Trophoblast cell (in vitro differentiated cells and primary cell): ENCODE data around the gene COG8.
A peak's percentile ranks its signal among the peaks of the same experiment; 100 is the strongest.

Source experiments
- DNase-seq, 2 donors: peaks; one replicate each; pipeline ENCODE4 v3.0.0-alpha.2; 2016
- H2AFZ ChIP-seq: 2 replicates; pipeline ENCODE4 v1.6.1; 2013; ENCODE audit warnings: low read length, moderate library complexity, mild to moderate bottlenecking; ENCODE audit not compliant: insufficient read depth, poor library complexity
- H2AK5ac ChIP-seq: 2 replicates; pipeline ENCODE4 v1.6.1; 2013; ENCODE audit warnings: mild to moderate bottlenecking, low read length
- H2BK120ac ChIP-seq: 2 replicates; pipeline ENCODE4 v1.6.1; 2013; ENCODE audit warnings: low read length, mild to moderate bottlenecking, moderate library complexity; ENCODE audit not compliant: insufficient read depth, poor library complexity
- H2BK12ac ChIP-seq: 2 replicates; pipeline ENCODE4 v1.6.1; 2013; ENCODE audit warnings: mild to moderate bottlenecking, low read length, moderate library complexity
- H2BK5ac ChIP-seq: 2 replicates; pipeline ENCODE4 v1.6.1; 2013; ENCODE audit warnings: low read length, low read depth, moderate library complexity, mild to moderate bottlenecking; ENCODE audit not compliant: poor library complexity
- H3K14ac ChIP-seq: 2 replicates; pipeline ENCODE4 v1.6.1; 2013; ENCODE audit warnings: mild to moderate bottlenecking, low read length
- H3K18ac ChIP-seq: 2 replicates; pipeline ENCODE4 v1.6.1; 2013; ENCODE audit warnings: mild to moderate bottlenecking, low read length
- H3K23ac ChIP-seq: 2 replicates; pipeline ENCODE4 v1.6.1; 2013; ENCODE audit warnings: low read length
- H3K27ac ChIP-seq: 2 replicates; pipeline ENCODE4 v1.5.1; 2013; ENCODE audit warnings: low read depth, mild to moderate bottlenecking, inconsistent platforms, low read length, moderate library complexity
- H3K27me3 ChIP-seq: 2 replicates; pipeline ENCODE4 v1.6.1; 2013; ENCODE audit warnings: inconsistent platforms, mild to moderate bottlenecking, low read length, moderate library complexity; ENCODE audit not compliant: insufficient read depth
- H3K36me3 ChIP-seq, 2 experiments: 1 replicate in 1 of 2; 2 replicates in 1 of 2; pipeline ENCODE4 v1.6.1; 2013; ENCODE audit warnings: low read length in 2 of 2, mild to moderate bottlenecking in 2 of 2, moderate library complexity in 1 of 2; ENCODE audit not compliant: insufficient read depth in 2 of 2, control insufficient read depth in 1 of 2
- H3K4ac ChIP-seq: 2 replicates; pipeline ENCODE4 v1.6.1; 2013; ENCODE audit warnings: low read depth, mild to moderate bottlenecking, low read length, moderate library complexity
- H3K4me1 ChIP-seq, 2 experiments: 1 replicate in 1 of 2; 2 replicates in 1 of 2; pipeline ENCODE4 v1.6.1; 2013; ENCODE audit warnings: low read length in 2 of 2, mild to moderate bottlenecking in 2 of 2, moderate library complexity in 1 of 2; ENCODE audit not compliant: insufficient read depth in 2 of 2, control insufficient read depth in 1 of 2
- H3K4me2 ChIP-seq: 2 replicates; pipeline ENCODE4 v1.6.1; 2013; ENCODE audit warnings: inconsistent platforms, mild to moderate bottlenecking, low read length, moderate library complexity
- H3K4me3 ChIP-seq: 2 replicates; pipeline ENCODE4 v1.5.1; 2013; ENCODE audit warnings: mild to moderate bottlenecking, low read depth, low read length, inconsistent platforms
- H3K79me1 ChIP-seq: one replicate; pipeline ENCODE4 v1.6.1; 2013; ENCODE audit warnings: low read length
- H3K79me2 ChIP-seq: 2 replicates; pipeline ENCODE4 v1.6.1; 2013; ENCODE audit warnings: low read length, mild to moderate bottlenecking; ENCODE audit not compliant: control insufficient read depth, insufficient read depth, poor library complexity
- H3K9ac ChIP-seq: 2 replicates; pipeline ENCODE4 v1.6.1; 2013; ENCODE audit warnings: mild to moderate bottlenecking, low read length
- H3K9me3 ChIP-seq: 2 replicates; pipeline ENCODE4 v1.6.1; 2013; ENCODE audit warnings: low read depth, mild to moderate bottlenecking, control low read depth, inconsistent platforms, low read length; ENCODE audit not compliant: insufficient read depth
- H4K12ac ChIP-seq: 2 replicates; pipeline ENCODE4 v1.6.1; 2013; ENCODE audit warnings: low read depth, mild to moderate bottlenecking, low read length, moderate library complexity
- H4K8ac ChIP-seq: 2 replicates; pipeline ENCODE4 v1.6.1; 2013; ENCODE audit warnings: low read depth, mild to moderate bottlenecking, low read length, moderate library complexity
- H4K91ac ChIP-seq: one replicate; pipeline ENCODE4 v1.6.1; 2013; ENCODE audit warnings: low read depth, mild to moderate bottlenecking, low read length, moderate library complexity
- WGBS: extraction: QIAGEN DNeasy Blood & Tissue Kit; methylation state at CpG from one replicate; pipeline ENCODE4 v1.1.7; 2013; ENCODE audit warnings: missing lambda C conversion rate; ENCODE audit not compliant: insufficient read length, insufficient coverage; ENCODE audit errors: extremely low coverage; 5-methylcytosine and 5-hydroxymethylcytosine counted together

The COG8 gene

DNA sequence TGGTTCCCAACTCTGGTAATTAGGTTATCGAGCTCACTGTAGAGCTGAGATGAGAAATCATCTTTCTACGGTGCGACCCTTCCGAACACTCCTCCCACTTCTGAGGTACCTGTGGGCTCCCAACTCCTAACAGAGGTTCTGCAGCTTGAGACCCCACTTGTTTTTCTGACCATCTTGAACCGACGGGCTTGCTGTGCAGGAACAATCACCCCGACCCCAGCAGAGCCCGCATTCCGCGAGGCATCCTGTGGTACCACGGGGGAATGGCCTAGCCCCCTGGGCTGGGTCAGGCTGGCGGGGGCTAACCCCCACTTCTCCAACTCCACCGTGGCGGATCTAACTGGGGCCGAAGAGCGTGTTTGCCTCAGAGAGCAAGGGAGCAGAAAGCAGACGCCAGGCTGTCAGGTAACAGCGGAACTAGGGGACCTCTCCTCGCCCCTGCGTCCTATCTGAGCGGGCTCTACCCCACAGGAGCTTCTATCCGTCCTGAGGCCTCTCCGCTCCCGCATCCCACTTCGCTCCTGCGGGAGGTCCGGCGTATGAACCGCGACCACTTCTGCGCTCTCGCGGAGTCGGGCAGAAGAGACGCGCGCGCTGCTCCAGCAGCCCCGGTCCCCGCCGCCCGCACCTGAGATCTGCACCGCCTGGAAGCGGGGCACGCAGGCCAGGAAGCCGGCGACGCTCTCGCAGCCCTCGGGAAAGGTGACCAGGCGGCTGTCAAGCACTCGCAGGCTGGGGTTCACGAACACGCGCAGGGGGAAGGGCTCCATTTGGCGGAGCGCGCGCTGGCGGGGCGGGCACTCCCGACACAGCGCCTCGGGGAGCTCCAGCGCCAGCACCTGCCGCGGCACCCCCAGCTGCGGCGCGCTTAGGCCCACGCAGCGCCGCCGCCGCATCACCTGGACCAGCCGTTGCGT is 9.7 kb downstream of the COG8 start:
- Histone ChIP-seq H3K9ac (peak overlapping the region; percentile 74), H2BK12ac (no peak overlapping the region), H4K12ac (peak overlapping the region; percentile 48), H3K27ac (peak overlapping the region; percentile 59), H3K36me3 (peaks cover 45 to 48% of the 10 kb centered on the region in 2 experiments), H3K23ac (peak overlapping the region; percentile 66), H3K14ac (peak overlapping the region; percentile 85), H2BK5ac (peak overlapping the region; percentile 32), H2BK120ac (peak overlapping the region; percentile 45), H3K18ac (peak overlapping the region; percentile 50), H3K79me2 (peaks cover 16% of the 10 kb centered on the region), H4K8ac (peak overlapping the region; percentile 80), H3K79me1 (peaks cover 12% of the 10 kb centered on the region), H3K27me3 (no peaks in the 10 kb centered on the region), H4K91ac (peak overlapping the region; percentile 84), H3K4me2 (peak overlapping the region; percentile 98), H3K9me3 (no peaks in the 10 kb centered on the region), H2AFZ (peak overlapping the region; percentile 34), H3K4me3 (peak overlapping the region; percentile 100), H3K4ac (peak overlapping the region; percentile 41), H2AK5ac (peak overlapping the region; percentile 65), H3K4me1 (peaks cover 8 to 12% of the 10 kb centered on the region in 2 experiments)
- no CpG with 5 or more reads among the region's 77 CpGs for WGBS
- DNase-seq = peak in 1 of 2 donors; percentile 30

DNA sequence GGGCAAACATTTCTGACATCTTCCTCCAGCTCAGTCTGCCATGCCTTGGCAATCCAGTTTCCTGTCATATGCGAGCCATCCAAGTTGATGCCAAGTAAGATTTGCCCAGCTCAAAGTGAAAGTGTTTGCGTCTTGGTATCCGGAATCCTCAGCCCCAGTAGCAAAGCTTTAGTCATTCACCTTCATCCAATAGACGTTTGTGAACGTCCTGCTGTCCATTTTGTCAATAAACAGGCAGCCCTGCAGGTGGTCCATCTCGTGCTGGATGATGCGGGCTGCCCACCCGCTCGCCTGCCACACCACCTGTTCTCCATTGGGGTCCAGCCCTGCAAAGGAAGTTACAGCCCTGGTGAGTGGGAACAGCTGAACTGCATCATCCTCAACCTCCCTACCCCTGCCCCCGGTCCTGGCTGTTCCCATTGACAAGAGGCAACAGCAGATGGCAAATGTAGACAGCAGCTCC is 10.5 kb downstream of the COG8 start:
- peaks cover 12% of the 10 kb centered on the region for H3K79me1 ChIP-seq
- WGBS = no CpG with 5 or more reads among the region's 10 CpGs
- no peak overlapping the region for H4K12ac ChIP-seq

DNA sequence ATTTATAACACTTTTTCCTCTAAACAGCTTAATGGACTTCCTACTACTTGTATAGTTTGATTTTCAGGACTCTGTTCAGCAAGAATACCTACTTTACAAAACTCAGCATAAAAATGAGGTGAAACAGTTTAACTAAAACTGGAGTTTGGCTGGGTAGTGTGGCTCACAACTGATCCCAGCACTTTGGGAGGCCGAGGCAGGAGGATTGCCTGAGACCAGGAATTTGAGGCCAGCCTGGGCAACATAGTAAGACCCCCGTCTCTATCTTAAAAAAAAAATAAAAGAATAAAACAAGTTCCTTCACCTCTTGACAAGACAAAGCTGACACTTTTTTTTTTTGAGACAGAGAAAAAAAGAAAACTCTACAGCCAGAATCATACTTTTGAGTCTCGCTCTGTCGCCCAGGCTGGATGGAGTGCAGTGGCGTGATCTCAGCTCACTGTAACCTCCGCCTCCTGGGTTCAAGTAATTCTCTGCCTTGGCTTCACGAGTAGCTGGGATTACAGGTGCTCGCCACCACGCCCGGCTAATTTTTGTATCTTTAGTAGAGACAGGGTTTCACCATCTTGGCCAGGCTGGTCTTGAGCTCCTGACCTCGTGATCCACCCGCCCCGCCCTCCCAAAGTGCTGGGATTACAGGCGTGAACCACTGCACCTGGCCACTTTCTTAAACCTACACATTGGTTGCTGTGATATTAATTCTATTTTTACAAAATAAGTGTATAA is 11.6 kb downstream of the COG8 start:
- Histone ChIP-seq H2BK5ac (no peak overlapping the region), H3K79me2 (peaks cover 16% of the 10 kb centered on the region), H3K4me1 (peaks cover 8 to 13% of the 10 kb centered on the region in 2 experiments), H3K27ac (no peak overlapping the region), H2BK12ac (no peak overlapping the region), H3K4me3 (no peak overlapping the region), H3K36me3 (peaks cover 51 to 52% of the 10 kb centered on the region in 2 experiments), H3K9me3 (no peaks in the 10 kb centered on the region), H3K79me1 (peaks cover 12% of the 10 kb centered on the region), H4K12ac (no peak overlapping the region), H4K91ac (no peak overlapping the region), H3K9ac (no peak overlapping the region), H3K23ac (no peak overlapping the region), H3K4me2 (no peak overlapping the region), H3K14ac (no peak overlapping the region), H2AFZ (no peak overlapping the region), H4K8ac (no peak overlapping the region), H2BK120ac (no peak overlapping the region), H2AK5ac (no peak overlapping the region), H3K18ac (no peak overlapping the region), H3K4ac (no peak overlapping the region), H3K27me3 (no peaks in the 10 kb centered on the region)
- WGBS = no CpG with 5 or more reads among the region's 14 CpGs
- no peak for DNase-seq

More for the DNA sequence above, 10.5 kb downstream of the COG8 start:
- H2BK120ac ChIP-seq = no peak overlapping the region
- H4K8ac ChIP-seq = no peak overlapping the region
- no peak overlapping the region for H3K14ac ChIP-seq
- H4K91ac ChIP-seq = no peak overlapping the region
- H3K79me2 ChIP-seq = peaks cover 16% of the 10 kb centered on the region
- H3K4me2 ChIP-seq = peak overlapping the region; percentile 98
- no peak overlapping the region for H2AFZ ChIP-seq
- H3K4me1 ChIP-seq = peaks cover 8 to 13% of the 10 kb centered on the region in 2 experiments
- no peak overlapping the region for H3K9ac ChIP-seq
- no peak for DNase-seq
- H3K18ac ChIP-seq = no peak overlapping the region
- H3K9me3 ChIP-seq = no peaks in the 10 kb centered on the region
- peaks cover 45 to 48% of the 10 kb centered on the region in 2 experiments for H3K36me3 ChIP-seq
- H2BK5ac ChIP-seq = no peak overlapping the region
- no peak overlapping the region for H3K4me3 ChIP-seq
- H3K27ac ChIP-seq = no peak overlapping the region
- no peak overlapping the region for H2BK12ac ChIP-seq
- no peak overlapping the region for H3K23ac ChIP-seq
- no peak overlapping the region for H2AK5ac ChIP-seq
- no peaks in the 10 kb centered on the region for H3K27me3 ChIP-seq
- H3K4ac ChIP-seq = no peak overlapping the region

DNA sequence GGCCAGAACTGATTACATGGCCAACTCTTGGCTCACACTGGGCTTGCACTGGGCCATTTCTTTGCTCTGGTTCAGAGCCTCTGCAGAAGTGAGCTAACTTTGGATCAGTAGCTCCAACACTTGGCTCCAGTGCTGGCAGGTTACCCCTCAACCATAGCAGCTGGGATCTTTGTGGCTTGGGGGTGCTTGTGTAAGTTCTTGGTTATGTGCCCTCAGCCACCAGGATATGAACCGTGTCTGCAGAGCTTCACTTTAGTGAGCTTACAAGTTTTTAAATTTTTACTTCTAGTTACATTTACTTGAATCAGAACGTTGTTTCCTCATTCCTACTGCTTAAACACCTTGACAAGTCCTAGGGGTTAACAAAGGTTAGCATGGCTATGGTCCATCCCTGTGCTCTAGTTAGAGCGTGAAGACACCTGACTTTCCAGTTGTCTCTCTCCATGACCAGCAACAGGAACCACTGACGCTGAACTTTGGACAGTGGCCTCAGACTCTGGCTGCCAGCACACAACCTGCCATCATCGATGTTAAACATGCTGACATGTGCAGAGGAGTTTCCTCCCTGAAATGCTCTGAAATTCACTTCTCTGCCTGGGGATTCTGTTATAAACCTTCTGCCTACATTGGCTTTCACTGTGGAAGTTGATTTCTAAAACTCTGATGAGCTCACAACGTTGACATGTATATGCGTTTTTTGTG is 13.0 kb downstream of the COG8 start:
- Histone ChIP-seq H3K27ac (no peak overlapping the region), H4K8ac (no peak overlapping the region), H3K27me3 (no peaks in the 10 kb centered on the region), H3K79me1 (peaks cover 12% of the 10 kb centered on the region), H3K14ac (no peak overlapping the region), H3K4ac (no peak overlapping the region), H3K4me2 (no peak overlapping the region), H3K9ac (no peak overlapping the region), H4K12ac (no peak overlapping the region), H2AFZ (no peak overlapping the region), H3K4me1 (peaks cover 8 to 13% of the 10 kb centered on the region in 2 experiments), H3K36me3 (peaks cover 57 to 58% of the 10 kb centered on the region in 2 experiments), H3K4me3 (no peak overlapping the region), H3K9me3 (no peaks in the 10 kb centered on the region), H3K23ac (no peak overlapping the region), H4K91ac (no peak overlapping the region), H2BK120ac (no peak overlapping the region), H3K18ac (no peak overlapping the region), H2AK5ac (no peak overlapping the region), H3K79me2 (peaks cover 16% of the 10 kb centered on the region), H2BK5ac (no peak overlapping the region), H2BK12ac (no peak overlapping the region)
- WGBS = no CpG with 5 or more reads among the region's 7 CpGs
- no peak for DNase-seq
